Stimulated activated CD4-positive, alpha-beta T cell treated with anti-CD3 and anti-CD28 coated beads, Interleukin-2, amount 100 ng/mL, for 24 hours (primary cell): Measurements from ENCODE around the gene LRRK2.
"Not testable (repeated sequence)": the region's sequence is repeated elsewhere in the genome, so short reads cannot be mapped to it uniquely, and the experiment has no call there.

Experiments
- DNase-seq, 2 donors: peaks; one replicate each; pipeline ENCODE4 v3.0.0-alpha.2; 2020

The LRRK2 gene

DNA sequence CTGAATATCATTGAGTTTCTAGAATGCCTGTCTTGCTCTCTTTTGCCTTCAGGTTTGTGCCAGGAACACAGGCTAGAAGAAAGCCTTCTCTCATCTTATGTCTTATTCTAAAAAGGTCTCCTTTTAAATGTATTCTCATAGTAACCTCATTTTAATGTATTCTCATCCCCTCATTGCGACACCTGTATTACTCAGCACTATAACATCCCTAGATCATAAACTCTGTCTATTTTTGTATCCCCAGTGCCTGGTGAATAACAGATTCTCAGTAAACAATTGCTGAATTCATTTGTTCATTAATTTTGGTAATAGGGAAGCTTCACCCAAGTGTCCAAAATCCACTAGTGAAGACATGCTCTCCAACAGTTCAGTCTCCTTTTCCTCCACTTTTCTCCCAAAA is 8.8 kb upstream of the LRRK2 start:
- DNase-seq: no peak

- no peak for DNase-seq
These were observed 8.1 kb upstream of the LRRK2 start for GRCh38 chr12:40216516-40217288.

DNA sequence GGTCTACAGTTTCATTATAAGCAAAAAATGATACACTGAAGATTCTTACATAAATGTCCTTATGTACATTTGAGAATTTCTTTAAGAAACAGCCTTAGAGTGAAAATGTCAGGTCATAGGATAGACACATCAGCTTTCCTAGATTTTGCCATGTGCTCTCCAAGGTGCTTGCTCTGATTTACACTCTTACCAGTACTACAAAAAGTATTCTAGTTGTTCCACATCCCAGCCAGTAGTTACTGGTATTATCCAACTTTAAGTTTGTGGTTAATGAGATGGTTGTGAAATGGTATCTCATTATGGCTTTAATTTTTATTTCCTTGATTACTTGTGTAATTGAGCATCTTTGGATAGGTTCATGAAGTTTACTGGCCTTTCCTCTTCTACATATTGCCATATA is 5.0 kb upstream of the LRRK2 start:
- DNase-seq: no peak

DNA sequence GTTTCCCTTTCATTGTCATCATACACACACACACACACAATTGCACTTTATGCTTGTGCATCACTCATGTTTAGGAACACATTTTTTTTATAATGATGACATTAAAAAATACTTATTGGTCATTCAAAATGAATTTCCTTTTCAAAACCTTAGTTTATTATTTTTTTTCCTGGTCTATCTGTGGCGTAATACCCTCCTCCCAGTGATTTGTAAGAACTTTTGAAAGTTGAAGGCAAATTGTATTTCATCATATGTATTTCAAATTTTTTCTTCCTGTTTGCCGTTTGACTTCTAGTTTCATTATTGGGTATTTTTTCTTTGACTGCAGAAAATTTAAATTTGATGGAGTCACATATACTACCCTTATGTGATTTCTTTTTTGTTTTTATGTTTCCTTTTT is 2.5 kb upstream of the LRRK2 start:
- DNase-seq: no peak

DNA sequence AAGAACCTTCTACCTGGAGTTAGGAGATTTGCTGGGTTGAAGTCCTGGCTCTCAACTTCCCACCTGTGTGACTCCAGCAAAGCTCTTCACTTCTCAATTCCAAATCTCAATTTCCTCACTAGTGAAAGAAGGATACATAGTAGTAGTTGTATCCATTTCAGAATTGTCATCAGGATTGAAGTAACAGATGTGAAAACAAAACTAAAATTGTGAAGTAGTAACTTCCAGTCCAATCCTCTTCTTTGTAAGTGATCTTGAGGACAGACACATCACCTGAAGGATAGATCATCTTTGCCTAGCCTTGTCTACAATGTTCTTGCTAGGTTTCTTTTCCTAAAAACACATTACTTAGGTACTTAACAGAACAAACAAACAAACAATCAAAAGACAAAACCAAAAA is 1.2 kb upstream of the LRRK2 start:
- no peak for DNase-seq

DNA sequence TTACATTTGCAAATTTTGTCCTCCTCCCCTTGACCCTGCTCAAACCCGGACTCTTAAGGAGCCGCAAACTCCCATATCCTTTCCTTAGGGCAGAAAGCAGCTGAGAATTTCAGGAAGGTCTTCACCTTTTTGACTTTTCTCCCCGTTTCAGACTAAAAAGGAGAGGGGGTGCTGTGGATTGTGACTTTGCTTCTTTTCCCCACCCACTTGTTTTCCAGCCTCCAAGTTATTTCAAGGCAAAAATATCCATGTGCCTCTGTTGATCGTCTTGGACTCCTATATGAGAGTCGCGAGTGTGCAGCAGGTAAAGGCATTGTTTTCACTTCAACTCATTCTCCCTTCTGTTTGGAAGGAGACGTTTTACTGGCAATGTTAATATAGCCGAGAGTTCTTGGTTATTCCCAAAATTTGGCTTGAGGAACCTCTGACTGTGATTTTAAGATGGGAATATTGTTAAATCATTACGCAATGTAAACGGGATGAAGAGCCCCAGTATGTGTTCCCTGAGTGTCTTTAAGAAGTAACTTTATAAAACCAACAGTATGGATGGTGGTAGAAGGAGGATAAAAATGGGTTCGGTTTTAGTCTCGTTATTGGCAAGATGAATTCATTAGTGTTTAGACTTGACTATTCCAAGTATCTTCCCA is 663 bp downstream of the LRRK2 start:
- no peak for DNase-seq

GRCh38 chr12:40225984-40226602 is 1.3 kb downstream of the LRRK2 start:
- DNase-seq: no peak

- DNase-seq: no peak
These were observed 1.9 kb downstream of the LRRK2 start for GRCh38 chr12:40226705-40227104.

GRCh38 chr12:40227447-40227846 is 2.6 kb downstream of the LRRK2 start:
- DNase-seq: no peak

- DNase-seq: no peak
These were observed 3.9 kb downstream of the LRRK2 start for GRCh38 chr12:40228727-40229126.

DNA sequence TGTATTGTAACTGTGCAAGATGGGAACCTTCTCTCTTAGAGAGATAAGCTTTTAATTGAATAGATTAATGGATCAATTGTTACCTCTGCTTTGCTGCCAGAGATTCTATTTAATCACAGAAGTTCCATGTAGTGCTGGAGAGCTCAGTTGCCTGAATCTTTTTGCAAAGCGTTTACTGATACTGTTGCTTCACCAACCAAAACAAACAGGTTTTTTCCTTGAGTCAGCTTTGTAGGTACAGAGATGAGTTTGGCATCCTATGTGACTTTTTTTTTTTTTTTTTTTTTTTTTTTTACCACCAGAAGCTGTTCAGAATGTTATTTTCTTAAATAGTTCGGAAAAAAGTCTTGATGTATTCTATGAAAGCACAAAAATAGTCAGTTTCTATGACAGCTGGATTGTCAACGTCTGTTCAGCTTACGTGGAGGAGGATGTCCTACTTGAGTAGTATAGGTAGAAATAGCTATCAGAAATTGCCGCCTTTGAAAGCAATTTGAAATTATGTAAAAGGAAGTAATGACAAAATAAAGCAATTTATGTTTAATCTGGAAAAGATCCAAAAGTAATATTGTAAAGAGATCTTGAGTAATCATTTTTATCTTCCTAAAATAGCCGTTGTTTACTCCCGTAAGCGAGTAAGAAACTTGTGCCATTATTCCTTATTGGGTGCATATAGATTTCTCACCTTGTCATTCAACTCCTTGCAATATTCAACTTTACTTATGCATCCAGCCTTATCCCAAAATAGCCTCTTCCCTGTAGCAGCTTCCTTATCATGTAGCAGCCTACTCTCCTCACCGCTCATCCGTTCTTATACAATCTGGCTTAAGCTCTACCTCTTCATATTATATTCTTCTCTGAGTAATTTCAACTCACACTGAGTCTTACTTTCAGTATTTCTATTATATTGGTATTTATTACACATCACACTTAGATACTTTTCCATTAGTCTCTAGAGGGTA is 5.2 kb downstream of the LRRK2 start:
- no peak for DNase-seq

GRCh38 chr12:40232602-40233001 is 7.8 kb downstream of the LRRK2 start:
- DNase-seq: no peak

DNA sequence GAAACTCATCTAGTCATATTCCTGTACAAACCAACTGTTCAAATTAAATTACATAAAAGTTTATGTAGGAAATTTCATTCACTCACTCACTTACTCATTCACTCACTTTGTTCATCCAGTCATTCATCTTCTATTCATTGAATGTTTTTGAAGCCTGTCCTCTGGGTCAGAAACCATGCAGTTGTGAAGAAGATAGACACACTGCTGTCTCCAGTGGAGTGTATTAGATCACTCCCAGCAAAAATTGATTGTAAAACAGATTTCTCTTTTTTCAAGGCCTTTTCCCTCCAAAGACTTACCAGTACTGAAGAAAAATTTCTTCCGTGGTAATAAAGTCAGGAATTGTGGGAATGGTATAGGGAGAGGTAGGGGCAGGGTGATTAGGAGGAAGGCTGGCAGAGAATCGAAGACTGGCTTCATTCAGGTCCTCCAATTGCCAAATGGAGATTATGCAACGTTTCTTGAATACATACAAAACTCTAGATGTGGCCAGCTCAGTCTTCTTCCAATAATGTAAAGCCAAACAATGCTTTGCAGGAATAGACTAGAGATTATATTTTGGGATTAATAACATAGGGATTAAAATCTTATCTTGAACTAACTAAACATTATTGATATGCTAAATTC is 9.1 kb downstream of the LRRK2 start:
- no peak for DNase-seq

- no peak for DNase-seq
These were observed 11.6 kb downstream of the LRRK2 start for GRCh38 chr12:40236357-40236850.

DNA sequence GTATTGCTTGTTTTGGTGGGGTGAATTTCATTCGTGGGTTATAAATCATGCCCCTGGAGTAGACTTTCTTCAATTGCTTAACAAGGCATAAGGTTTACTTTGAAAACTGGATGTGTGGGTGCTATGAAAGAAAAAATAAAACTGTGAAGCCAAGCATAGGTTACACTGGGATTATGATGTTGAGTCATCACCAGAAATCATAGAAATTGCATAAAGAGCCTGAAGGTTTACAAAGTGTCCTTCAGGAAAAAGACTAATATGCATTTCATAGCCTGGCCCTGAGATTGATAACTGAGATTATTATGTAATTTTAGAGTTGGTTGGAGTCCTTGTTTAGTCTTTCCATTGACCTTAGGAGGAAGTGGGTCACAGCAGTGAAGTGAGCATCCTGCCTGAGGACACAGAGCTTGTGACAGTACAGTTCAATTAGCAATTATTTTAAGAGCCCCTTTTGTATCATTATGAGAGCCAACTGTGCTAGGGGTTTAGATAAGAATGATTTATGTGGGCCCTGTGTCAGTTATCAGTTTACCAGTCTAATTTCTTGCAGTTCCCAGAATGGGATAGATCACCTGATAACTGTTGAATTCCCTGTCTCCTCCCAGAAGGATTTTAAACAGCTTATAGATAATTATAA is 13.6 kb downstream of the LRRK2 start:
- no peak for DNase-seq

GRCh38 chr12:40238979-40239378 is 14.2 kb downstream of the LRRK2 start:
- DNase-seq: no peak

GRCh38 chr12:40240779-40241178 is 16.0 kb downstream of the LRRK2 start:
- no peak for DNase-seq

- no peak for DNase-seq
These were observed 16.9 kb downstream of the LRRK2 start for GRCh38 chr12:40241741-40242140.

DNA sequence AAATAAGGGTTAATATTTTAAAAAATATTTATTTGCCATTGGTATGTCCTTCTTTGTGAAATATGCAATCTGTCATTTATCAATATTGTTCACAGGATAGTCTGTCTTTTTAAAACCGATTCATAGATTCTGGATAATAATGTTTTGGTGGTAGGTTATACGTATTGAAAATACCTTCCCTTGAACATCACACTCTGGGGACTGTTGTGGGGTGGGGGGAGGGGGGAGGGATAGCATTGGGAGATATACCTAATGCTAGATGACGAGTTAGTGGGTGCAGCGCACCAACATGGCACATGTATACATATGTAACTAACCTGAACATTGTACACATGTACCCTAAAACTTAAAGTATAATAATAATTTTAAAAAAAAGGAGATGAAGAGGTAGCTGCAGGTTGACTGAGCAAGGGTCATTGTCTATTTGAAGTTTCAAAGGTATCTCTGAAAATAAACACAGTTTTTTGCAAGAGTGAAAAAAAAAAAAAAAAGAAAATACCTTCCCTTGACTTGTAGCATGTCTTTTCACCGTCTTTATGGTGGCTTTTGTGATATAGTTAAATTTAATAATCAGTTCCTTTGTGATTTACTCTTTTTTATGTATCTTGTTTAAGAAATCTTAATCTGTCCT is 19.8 kb downstream of the LRRK2 start:
- DNase-seq: not testable (repeated sequence)

- no peak for DNase-seq
These were observed 23.2 kb downstream of the LRRK2 start for GRCh38 chr12:40248034-40248433.

DNA sequence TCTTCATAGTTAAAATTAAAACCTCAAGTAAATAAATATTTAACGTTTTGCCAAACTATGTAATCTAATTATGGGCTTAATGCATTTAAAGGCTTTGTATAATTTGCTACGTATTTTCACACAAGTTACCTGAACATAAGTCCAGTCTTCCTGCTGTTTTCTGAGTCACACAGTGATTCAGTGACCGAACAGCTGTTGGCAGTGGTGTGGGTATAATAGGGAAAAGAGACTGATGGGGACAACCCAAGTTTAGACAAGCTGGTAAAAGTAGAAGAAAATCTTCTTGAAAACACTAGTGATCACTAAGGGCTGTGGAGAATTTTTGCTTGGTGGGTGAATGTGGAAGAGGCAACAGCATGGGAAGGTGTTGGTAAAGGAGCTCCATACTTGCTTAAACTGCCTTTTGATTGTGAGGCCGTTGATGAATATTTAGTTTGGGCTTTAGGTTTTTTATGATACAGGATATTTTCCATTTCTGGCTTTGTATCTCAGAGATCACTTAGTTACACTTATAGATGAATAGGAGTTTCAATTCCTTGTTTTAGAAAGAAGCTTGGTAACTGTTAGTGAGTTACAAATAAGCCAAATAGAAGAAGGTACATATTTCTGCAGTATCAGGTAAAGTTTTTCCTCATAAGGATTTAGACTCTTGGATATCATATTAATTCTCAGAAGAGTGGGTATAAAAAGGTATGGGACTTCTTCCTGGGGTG is 23.9 kb downstream of the LRRK2 start:
- DNase-seq: no peak
